ENCODE results near the gene KIAA1191. TPM values are rescaled to one million over a fixed set of nuclear protein-coding genes. Genes with fewer than 3 reads are reported as not detected.

The KIAA1191 gene
- total and polyA plus RNA-seq, 3 donors from 2014 or later: 34.9 to 60.3 (median 35.5) TPM

DNA sequence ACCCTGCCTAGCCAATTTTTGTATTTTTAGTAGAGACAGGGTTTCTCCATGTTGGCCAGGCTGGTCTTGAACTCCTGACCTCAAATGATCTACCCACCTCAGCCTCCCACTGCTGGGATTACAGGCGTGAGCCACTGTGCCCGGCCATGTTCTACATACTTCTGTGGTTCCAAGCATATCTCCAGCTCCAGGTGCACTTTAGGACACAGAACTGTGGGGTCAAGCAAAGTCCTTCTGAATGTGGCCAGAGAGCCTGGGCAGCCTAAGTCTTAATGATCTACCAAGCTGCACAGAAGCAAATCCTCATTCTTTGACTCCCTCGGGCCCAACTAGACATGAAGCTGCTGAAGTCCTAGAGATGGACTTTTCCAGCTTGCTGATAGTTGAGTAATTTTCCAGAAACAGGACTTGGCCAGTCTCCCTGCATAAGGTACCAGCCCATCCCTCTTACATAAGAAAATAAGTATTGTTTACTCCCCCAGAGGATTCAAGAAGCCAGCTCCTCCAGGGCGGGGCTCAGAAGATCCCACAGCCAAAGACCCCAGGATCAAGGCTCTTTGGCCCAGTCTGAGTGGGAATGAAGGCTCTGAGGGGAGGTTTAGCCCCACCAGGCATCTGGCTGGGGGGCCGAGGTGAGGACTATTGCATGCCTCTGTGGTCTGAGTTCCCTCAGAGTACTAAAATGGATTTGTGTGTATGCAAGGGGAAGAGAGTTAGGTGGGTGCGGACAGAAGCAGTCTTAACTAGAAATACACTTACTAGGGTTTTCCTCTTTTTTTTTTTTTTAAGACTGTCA, 46.1 kb upstream of the KIAA1191 start:
- H3K27me3 ChIP-seq: no peaks in the 10 kb centered on the region
- no peaks in the 10 kb centered on the region for H3K9me3 ChIP-seq
- no peaks in the 10 kb centered on the region for H3K36me3 ChIP-seq (ENCODE audit: low read depth, missing control alignments)
- peak; percentile 33 for DNase-seq
- no peak for TF ChIP-seq POLR2A (IDR thresholded peaks at IDR 0.05)
- TF ChIP-seq, protein P1, sequence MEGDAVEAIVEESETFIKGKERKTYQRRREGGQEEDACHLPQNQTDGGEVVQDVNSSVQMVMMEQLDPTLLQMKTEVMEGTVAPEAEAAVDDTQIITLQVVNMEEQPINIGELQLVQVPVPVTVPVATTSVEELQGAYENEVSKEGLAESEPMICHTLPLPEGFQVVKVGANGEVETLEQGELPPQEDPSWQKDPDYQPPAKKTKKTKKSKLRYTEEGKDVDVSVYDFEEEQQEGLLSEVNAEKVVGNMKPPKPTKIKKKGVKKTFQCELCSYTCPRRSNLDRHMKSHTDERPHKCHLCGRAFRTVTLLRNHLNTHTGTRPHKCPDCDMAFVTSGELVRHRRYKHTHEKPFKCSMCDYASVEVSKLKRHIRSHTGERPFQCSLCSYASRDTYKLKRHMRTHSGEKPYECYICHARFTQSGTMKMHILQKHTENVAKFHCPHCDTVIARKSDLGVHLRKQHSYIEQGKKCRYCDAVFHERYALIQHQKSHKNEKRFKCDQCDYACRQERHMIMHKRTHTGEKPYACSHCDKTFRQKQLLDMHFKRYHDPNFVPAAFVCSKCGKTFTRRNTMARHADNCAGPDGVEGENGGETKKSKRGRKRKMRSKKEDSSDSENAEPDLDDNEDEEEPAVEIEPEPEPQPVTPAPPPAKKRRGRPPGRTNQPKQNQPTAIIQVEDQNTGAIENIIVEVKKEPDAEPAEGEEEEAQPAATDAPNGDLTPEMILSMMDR (IDR thresholded peaks at IDR 0.05): no peak
- 73 to 86% methylated on average over 6 of the region's 6 CpGs for WGBS, 2 donors
- intact Hi-C loops (cut with DNase I; ENCODE audit: low total_unique reads): no loop called here
- H3K4me3 ChIP-seq: no peak overlapping the region
- no peak overlapping the region for H3K27ac ChIP-seq
- peaks cover 6% of the 10 kb centered on the region for H3K4me1 ChIP-seq

DNA sequence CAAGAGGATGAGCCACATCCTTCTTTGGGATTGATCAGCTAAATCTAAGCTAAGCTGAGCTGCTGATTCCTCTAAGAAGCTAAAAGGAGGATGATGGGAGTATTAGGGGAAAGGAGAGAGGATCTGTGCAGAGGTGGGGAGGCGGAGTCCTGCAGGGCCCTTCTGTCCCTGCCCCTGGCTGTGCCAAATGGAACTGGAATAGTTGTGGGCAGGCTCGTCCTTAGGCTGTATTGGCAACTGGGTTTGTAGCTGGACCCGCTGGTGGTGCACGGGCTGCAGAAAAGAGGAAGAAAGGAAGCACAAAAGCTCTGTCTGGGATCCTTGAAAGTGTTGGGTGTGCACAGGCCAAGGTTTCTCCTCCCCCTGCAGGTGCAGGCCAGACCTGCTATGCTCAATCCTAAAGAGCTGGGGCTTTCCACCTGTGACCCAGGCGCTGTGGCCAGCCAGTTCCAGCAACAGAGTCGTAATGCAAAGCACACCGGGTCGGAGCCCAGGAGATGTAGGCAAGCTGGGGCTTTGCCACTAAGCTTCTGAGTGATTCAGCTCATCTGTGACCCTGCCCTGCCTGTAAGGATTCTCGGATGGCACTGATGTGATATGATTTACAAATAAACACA, 45.0 kb upstream of the KIAA1191 start:
- no peak for DNase-seq
- no peak for TF ChIP-seq POLR2A (IDR thresholded peaks at IDR 0.05)
- TF ChIP-seq, protein P1 (IDR thresholded peaks at IDR 0.05): no peak
- H3K27me3 ChIP-seq: no peaks in the 10 kb centered on the region
- no peak overlapping the region for H3K4me3 ChIP-seq
- no peaks in the 10 kb centered on the region for H3K9me3 ChIP-seq
- H3K4me1 ChIP-seq: no peaks in the 10 kb centered on the region
- WGBS, 2 donors: 84 to 88% methylated on average over 9 of the region's 9 CpGs
- no peaks in the 10 kb centered on the region for H3K36me3 ChIP-seq (ENCODE audit: low read depth, missing control alignments)
- intact Hi-C loops (cut with DNase I; ENCODE audit: low total_unique reads): no loop called here
- H3K27ac ChIP-seq: no peak overlapping the region

GRCh38 chr5:176405656-176406435, 44.3 kb upstream of the KIAA1191 start:
- no peak overlapping the region for H3K4me3 ChIP-seq
- intact Hi-C loops (cut with DNase I; ENCODE audit: low total_unique reads): no loop called here
- H3K36me3 ChIP-seq (ENCODE audit: low read depth, missing control alignments): no peaks in the 10 kb centered on the region
- no peaks in the 10 kb centered on the region for H3K4me1 ChIP-seq
- H3K9me3 ChIP-seq: no peaks in the 10 kb centered on the region
- WGBS, 2 donors: 89 to 98% methylated on average over 14 to 20 of the region's 20 CpGs
- no peaks in the 10 kb centered on the region for H3K27me3 ChIP-seq
- DNase-seq: no peak
- no peak overlapping the region for H3K27ac ChIP-seq
- TF ChIP-seq POLR2A (IDR thresholded peaks at IDR 0.05): no peak
- TF ChIP-seq, protein P1 (IDR thresholded peaks at IDR 0.05): no peak

- Histone ChIP-seq H3K36me3 (ENCODE audit: low read depth, missing control alignments) (no peaks in the 10 kb centered on the region), H3K9me3 (no peaks in the 10 kb centered on the region), H3K27ac (no peak overlapping the region), H3K4me3 (no peak overlapping the region), H3K27me3 (no peaks in the 10 kb centered on the region), H3K4me1 (no peaks in the 10 kb centered on the region)
- TF ChIP-seq, protein P1 (IDR thresholded peaks at IDR 0.05): no peak
- no peak for DNase-seq
- 89 to 93% methylated on average over 22 of the region's 22 CpGs for WGBS, 2 donors
- intact Hi-C loops (cut with DNase I; ENCODE audit: low total_unique reads): no loop called here
These were observed 40.0 kb upstream of the KIAA1191 start for GRCh38 chr5:176401281-176402205.
